Endothelial cell of umbilical vein (primary cell): ENCODE results near the gene MRPL54. TPM values are rescaled to one million over a fixed set of nuclear protein-coding genes. Genes with fewer than 3 reads are reported as not detected.

ENCODE experiments used
- BruUV-seq: library from RNA; stranded (reverse); fragments of 400-500 nt; replicated peaks from 2 replicates; lab custom pipeline; 2021; lab: Mats Ljungman, UMichigan
- CTCF ChIA-PET: fragments of 300-600, 350-600 bp; sonication (Branson Sonifier 250); formaldehyde crosslinking; loops from one replicate; lab custom pipeline; 2021; ENCODE audit warnings: antibody characterized with exemption, inconsistent platforms; lab: Charles Lee
- POLR2A ChIA-PET: fragments of 300-600, 350-600 bp; sonication (Branson Sonifier 250); formaldehyde crosslinking; loops from one replicate; lab custom pipeline; 2021; ENCODE audit warnings: antibody characterized with exemption, inconsistent platforms; lab: Charles Lee
- DNase-seq: peaks from one replicate; pipeline ENCODE4 v3.0.0-alpha.2; 2011; ENCODE audit warnings: low read depth, low spot score
- FAIRE-seq: peaks from 2 replicates; lab custom pipeline; 2011; peaks lifted over from hg19 to GRCh38; lab: Jason Lieb, UNC
- H2AFZ ChIP-seq: 2 replicates; pipeline ENCODE4 v1.6.0; 2012; ENCODE audit warnings: low read depth, low read length, control low read depth, inconsistent platforms
- H3K27ac ChIP-seq: 2 replicates; pipeline ENCODE4 v1.5.1; 2011; ENCODE audit warnings: low read depth, mild to moderate bottlenecking, control low read depth, low read length, moderate library complexity; ENCODE audit not compliant: insufficient read depth
- H3K27me3 ChIP-seq, 2 experiments: 2 replicates each; pipeline versions ENCODE4 v1.6.0 to v1.6.1; 2011; ENCODE audit warnings: low read length in 2 of 2, mixed read lengths in 1 of 2; ENCODE audit not compliant: control insufficient read depth in 2 of 2, insufficient read depth in 2 of 2
- H3K36me3 ChIP-seq, 2 experiments: 2 replicates in 1 of 2; 3 replicates in 1 of 2; pipeline ENCODE4 v1.5.1; 2011; ENCODE audit warnings: low read length in 2 of 2, mild to moderate bottlenecking in 1 of 2, moderate library complexity in 1 of 2; ENCODE audit not compliant: control insufficient read depth in 2 of 2, insufficient read depth in 2 of 2; ENCODE audit errors: extremely low read depth in 1 of 2
- H3K4me1 ChIP-seq: 3 replicates; pipeline ENCODE4 v1.5.1; 2011; ENCODE audit warnings: mild to moderate bottlenecking, low read length; ENCODE audit not compliant: control insufficient read depth, insufficient read depth; ENCODE audit errors: extremely low read depth
- H3K4me2 ChIP-seq: 2 replicates; pipeline ENCODE4 v1.6.1; 2011; ENCODE audit warnings: low read length, control low read depth, mixed read lengths; ENCODE audit not compliant: insufficient read depth
- H3K4me3 ChIP-seq, 3 experiments: fragments of 200-600 bp in 1 of 3; sonication (generic), shearing (Covaris generic) in 1 of 3; replicated peaks in 1 of 3; 2 replicates each; pipeline ENCODE4 v1.5.1; 2011 to 2016; ENCODE audit warnings: control low read depth in 3 of 3, low read length in 3 of 3, mild to moderate bottlenecking in 2 of 3, inconsistent platforms in 1 of 3, low read depth in 1 of 3, moderate library complexity in 1 of 3; ENCODE audit not compliant: insufficient read depth in 1 of 3
- H3K79me2 ChIP-seq: 2 replicates; pipeline ENCODE4 v1.6.0; 2012; ENCODE audit warnings: low read length, inconsistent platforms; ENCODE audit not compliant: control insufficient read depth, insufficient read depth
- H3K9ac ChIP-seq: replicated peaks from 2 replicates; pipeline ENCODE3; 2011; ENCODE audit warnings: low read length, control low read depth; ENCODE audit not compliant: insufficient read depth; ENCODE audit errors: extremely low read depth
- H3K9me1 ChIP-seq: replicated peaks from 3 replicates; pipeline ENCODE4 v1.6.0; 2011; ENCODE audit warnings: mild to moderate bottlenecking, low read length; ENCODE audit not compliant: control insufficient read depth, insufficient read depth; ENCODE audit errors: extremely low read depth
- H3K9me3 ChIP-seq: replicated peaks from 2 replicates; pipeline ENCODE4 v1.5.1; 2012; ENCODE audit warnings: low read length, inconsistent platforms; ENCODE audit not compliant: control insufficient read depth, insufficient read depth
- H4K20me1 ChIP-seq: replicated peaks from 2 replicates; pipeline ENCODE3; 2011; ENCODE audit warnings: mild to moderate bottlenecking, low read length; ENCODE audit not compliant: control insufficient read depth, insufficient read depth; ENCODE audit errors: extremely low read depth
- CTCF ChIP-seq, 2 donors: IDR thresholded peaks; 1 replicate in 1 of 2; 2 replicates in 1 of 2; pipeline ENCODE4 v1.5.1; 2011; ENCODE audit warnings: low read length in 2 of 2, mild to moderate bottlenecking in 2 of 2, moderate library complexity in 2 of 2, control low read depth in 1 of 2, inconsistent platforms in 1 of 2, low read depth in 1 of 2; ENCODE audit not compliant: insufficient read depth in 1 of 2; ENCODE audit errors: extremely low read depth in 1 of 2
- EZH2 ChIP-seq: IDR thresholded peaks from 2 replicates; pipeline ENCODE4 v1.6.1; 2012; ENCODE audit warnings: borderline replicate concordance, low read depth, mild to moderate bottlenecking, moderate library complexity, low read length, inconsistent platforms; ENCODE audit not compliant: severe bottlenecking
- FOS ChIP-seq: IDR thresholded peaks from 2 replicates; pipeline ENCODE4 v1.6.1; 2011; ENCODE audit warnings: mild to moderate bottlenecking, low read length, moderate library complexity, borderline replicate concordance; ENCODE audit not compliant: insufficient read depth
- GATA2 ChIP-seq: IDR thresholded peaks from 2 replicates; pipeline ENCODE4 v1.7.0; 2011; ENCODE audit warnings: low read depth, mild to moderate bottlenecking, moderate library complexity, mixed read lengths, low read length; ENCODE audit not compliant: insufficient read length, insufficient read depth
- JUN ChIP-seq: IDR thresholded peaks from 2 replicates; pipeline ENCODE4 v1.6.1; 2011; ENCODE audit warnings: borderline replicate concordance, low read depth; ENCODE audit not compliant: insufficient read length, insufficient read depth
- MAX ChIP-seq: IDR thresholded peaks from 2 replicates; pipeline ENCODE4 v1.6.1; 2011; ENCODE audit not compliant: insufficient read depth, insufficient read length
- MYC ChIP-seq: IDR thresholded peaks from one replicate; pipeline ENCODE4 v1.6.1; 2011; ENCODE audit warnings: mild to moderate bottlenecking, low read depth, low read length
- POLR2A ChIP-seq: IDR thresholded peaks from 2 replicates; pipeline ENCODE4 v1.6.1; 2012; ENCODE audit warnings: low read depth, mild to moderate bottlenecking, control low read depth, low read length
- POLR2AphosphoS5 ChIP-seq: IDR thresholded peaks from 2 replicates; pipeline ENCODE4 v1.6.1; 2012; ENCODE audit warnings: low read depth, mild to moderate bottlenecking, control low read depth, low read length, moderate library complexity; ENCODE audit not compliant: insufficient read depth
- dilution Hi-C: fragments of 300-500 bp; cut with MboI; formaldehyde crosslinking; loops from one replicate; pipeline ENCODE4 v1.15.0; 2019; ENCODE audit warnings: low sequenced_read_pairs; ENCODE audit not compliant: extremely low pct_ligation_motif_present
- intact Hi-C: fragments of 100-400 bp; cut with micrococcal nuclease; formaldehyde crosslinking; loops from one replicate; pipeline ENCODE4 v1.10.0; 2022
- polyA plus RNA-seq, 4 experiments: library from polyadenylated mRNA; depleted of rRNA in 3 of 4; stranded (reverse) in 3 of 4; unstranded in 1 of 4; fragments of >200 nt; gene quantifications; 2 replicates each; pipeline versions ENCODE4 v1.2.1 to v1.2.3, GENCODE V29; 2011 to 2012; ENCODE audit warnings: missing spikeins in 1 of 4
- total RNA-seq: library from RNA; stranded (reverse); gene quantifications from 2 replicates; pipeline ENCODE4 v1.2.3, GENCODE V29; 2021

MRPL54 gene
- total and polyA plus RNA-seq, 2 donors (not counting 3 experiments of a cell fraction or from before 2014, with no cell fraction given): 76.3 to 93.1 TPM

- Histone ChIP-seq H3K4me1 (no peaks in the 10 kb centered on the region), H4K20me1 (no peaks in the 10 kb centered on the region), H2AFZ (no peak overlapping the region), H3K27ac (no peak overlapping the region), H3K4me3 (no peak overlapping the region), H3K79me2 (no peaks in the 10 kb centered on the region), H3K9me1 (no peaks in the 10 kb centered on the region), H3K4me2 (no peak overlapping the region), H3K27me3 (no peaks in the 10 kb centered on the region), H3K9me3 (no peaks in the 10 kb centered on the region), H3K36me3 (no peaks in the 10 kb centered on the region), H3K9ac (no peak overlapping the region)
- BruUV-seq: no TSS peak
- POLR2A ChIA-PET: no interaction called here
- DNase-seq: no peak
- CTCF ChIA-PET: interaction anchor here (1.0 kb wide), 1 partner anchor 81 kb away, joined by 3 read pairs; no protein-coding TSS in a partner anchor
- no peak for TF ChIP-seq EZH2
- no peak for TF ChIP-seq GATA2
- TF ChIP-seq FOS: no peak
- TF ChIP-seq POLR2A: no peak
- no peak for TF ChIP-seq CTCF (IDR thresholded peaks at IDR 0.05; ENCODE audit: extremely low read depth in 1 of 2, insufficient read depth in 1 of 2, low read depth in 1 of 2, low read length in 2 of 2)
- TF ChIP-seq JUN: no peak
- no peak for TF ChIP-seq POLR2AphosphoS5
- no peak for TF ChIP-seq MAX
- TF ChIP-seq MYC: no peak
- no peak for FAIRE-seq
- intact Hi-C loops (no loop called here), dilution Hi-C loops (no loop called here)
Observed at GRCh38 chr19:3740431-3740830, 22.1 kb upstream of the MRPL54 start.
